Nephron (organoid): Measurements from ENCODE around the gene KLK2.

Source experiments
- H3K27ac Mint-ChIP-seq, 3 experiments: 2 replicates each; pipeline ENCODE4 v1.8.0; 2020; ENCODE audit warnings: mixed read lengths in 3 of 3, mild to moderate bottlenecking in 2 of 3, moderate library complexity in 1 of 3
- H3K27me3 Mint-ChIP-seq: 2 replicates; pipeline ENCODE4 v1.8.0; 2021; ENCODE audit warnings: low read depth, mild to moderate bottlenecking, moderate library complexity, mixed read lengths
- H3K36me3 Mint-ChIP-seq: 2 replicates; pipeline ENCODE4 v1.8.0; 2020; ENCODE audit warnings: low read depth, mixed read lengths
- H3K4me1 Mint-ChIP-seq: 2 replicates; pipeline ENCODE4 v1.8.0; 2020; ENCODE audit warnings: mixed read lengths
- H3K4me3 Mint-ChIP-seq, 3 experiments: 2 replicates each; pipeline ENCODE4 v1.8.0; 2020; ENCODE audit warnings: mild to moderate bottlenecking in 3 of 3, mixed read lengths in 3 of 3, moderate library complexity in 2 of 3
- H3K9me3 Mint-ChIP-seq: 2 replicates; pipeline ENCODE4 v1.8.0; 2020; ENCODE audit warnings: mixed read lengths
- TF ChIP-seq, protein P1 (sequence below), 3 experiments: fragments of 200-600 bp; sonication (generic); IDR thresholded peaks; one replicate each; pipeline ENCODE4 v1.5.0; 2021; ENCODE audit warnings: antibody characterized with exemption in 3 of 3; ENCODE audit not compliant: unreplicated experiment in 3 of 3

KLK2 gene

DNA sequence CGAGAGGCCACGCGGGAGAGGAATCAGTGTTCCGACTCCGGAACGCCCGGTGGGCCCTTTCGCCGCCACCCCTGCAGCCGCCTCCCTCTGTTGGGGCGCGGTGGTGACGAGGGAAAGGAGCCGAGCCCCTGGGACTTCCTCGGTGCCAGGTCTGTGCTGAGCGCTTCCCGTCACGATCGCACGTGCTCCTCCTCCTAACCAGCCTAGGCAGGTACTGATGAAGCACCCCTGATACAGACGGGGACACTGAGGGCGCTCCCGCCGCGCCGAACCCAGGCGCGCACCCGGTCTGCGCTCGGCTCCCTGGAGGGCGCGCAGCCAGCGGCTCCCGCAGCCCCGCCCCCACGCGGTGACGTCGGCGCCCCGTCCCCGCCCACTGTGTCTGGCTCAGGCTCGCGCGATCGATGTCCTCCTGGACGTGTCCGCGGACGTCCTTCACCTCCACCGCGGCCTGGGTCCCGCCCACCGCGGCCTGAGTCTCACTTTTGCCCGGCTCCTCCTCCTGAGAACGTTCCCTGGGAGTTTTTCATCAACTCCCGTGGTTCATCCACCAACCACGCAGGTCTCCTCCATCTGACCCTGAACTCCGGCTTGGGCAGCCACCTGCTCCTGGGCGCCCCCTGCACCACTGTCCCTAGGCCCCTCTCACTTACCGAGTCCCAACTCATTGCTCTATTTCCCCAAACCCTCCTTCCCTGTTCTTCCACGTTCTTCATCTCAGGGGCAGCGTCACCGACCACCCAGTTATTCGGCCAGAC is 37.3 kb upstream of the KLK2 start:
- TF ChIP-seq, protein P1, sequence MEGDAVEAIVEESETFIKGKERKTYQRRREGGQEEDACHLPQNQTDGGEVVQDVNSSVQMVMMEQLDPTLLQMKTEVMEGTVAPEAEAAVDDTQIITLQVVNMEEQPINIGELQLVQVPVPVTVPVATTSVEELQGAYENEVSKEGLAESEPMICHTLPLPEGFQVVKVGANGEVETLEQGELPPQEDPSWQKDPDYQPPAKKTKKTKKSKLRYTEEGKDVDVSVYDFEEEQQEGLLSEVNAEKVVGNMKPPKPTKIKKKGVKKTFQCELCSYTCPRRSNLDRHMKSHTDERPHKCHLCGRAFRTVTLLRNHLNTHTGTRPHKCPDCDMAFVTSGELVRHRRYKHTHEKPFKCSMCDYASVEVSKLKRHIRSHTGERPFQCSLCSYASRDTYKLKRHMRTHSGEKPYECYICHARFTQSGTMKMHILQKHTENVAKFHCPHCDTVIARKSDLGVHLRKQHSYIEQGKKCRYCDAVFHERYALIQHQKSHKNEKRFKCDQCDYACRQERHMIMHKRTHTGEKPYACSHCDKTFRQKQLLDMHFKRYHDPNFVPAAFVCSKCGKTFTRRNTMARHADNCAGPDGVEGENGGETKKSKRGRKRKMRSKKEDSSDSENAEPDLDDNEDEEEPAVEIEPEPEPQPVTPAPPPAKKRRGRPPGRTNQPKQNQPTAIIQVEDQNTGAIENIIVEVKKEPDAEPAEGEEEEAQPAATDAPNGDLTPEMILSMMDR (IDR thresholded peaks at IDR 0.05; ENCODE audit: unreplicated experiment in 3 of 3), result no peak
- no peaks in the 10 kb centered on the region for H3K4me1 Mint-ChIP-seq
- H3K9me3 Mint-ChIP-seq, result no peaks in the 10 kb centered on the region
- peaks cover 51% of the 10 kb centered on the region for H3K27me3 Mint-ChIP-seq
- H3K27ac Mint-ChIP-seq, result peak overlapping the region in 1 of 3 experiments; percentile 63
- no peaks in the 10 kb centered on the region for H3K36me3 Mint-ChIP-seq
- H3K4me3 Mint-ChIP-seq, result peak overlapping the region; percentile 85 to 90 (median 88)

DNA sequence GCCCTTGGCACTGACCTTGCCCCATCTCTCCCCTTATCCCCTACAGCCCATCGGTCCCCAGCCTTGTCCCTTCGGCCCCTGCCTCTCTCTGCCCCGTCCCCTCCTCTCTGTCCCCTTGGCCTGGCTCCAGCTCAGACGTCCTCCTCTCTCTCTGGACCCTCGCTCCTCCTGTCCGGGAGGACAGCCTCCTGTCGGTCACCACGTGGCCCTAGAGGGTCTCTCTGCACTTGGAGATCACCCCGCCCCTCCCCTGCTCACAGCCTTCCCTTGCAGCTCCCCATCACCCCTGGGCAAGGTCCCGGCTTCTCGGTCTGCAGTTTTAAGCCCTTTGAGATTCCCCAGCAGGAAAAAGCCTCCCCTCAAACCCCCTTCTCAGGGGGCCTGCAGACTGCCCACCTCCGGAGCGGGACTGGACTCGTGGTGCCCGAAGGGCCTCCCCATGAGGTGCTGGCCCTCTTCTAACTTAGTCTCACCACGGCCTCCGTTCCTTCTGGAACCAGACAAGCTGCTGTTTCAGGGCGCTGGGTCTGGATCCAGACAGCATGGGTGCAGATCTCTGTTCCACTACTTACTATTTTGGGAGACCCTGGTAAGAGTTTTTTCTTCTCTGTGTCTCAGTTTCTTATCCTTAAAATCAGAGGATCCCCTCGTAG is 36.6 kb upstream of the KLK2 start:
- TF ChIP-seq, protein P1 (IDR thresholded peaks at IDR 0.05; ENCODE audit: unreplicated experiment in 3 of 3), result no peak
- H3K4me3 Mint-ChIP-seq, result peak overlapping the region; percentile 85 to 90 (median 88)
- H3K27me3 Mint-ChIP-seq, result peaks cover 58% of the 10 kb centered on the region
- H3K9me3 Mint-ChIP-seq, result peaks cover 3% of the 10 kb centered on the region
- no peaks in the 10 kb centered on the region for H3K4me1 Mint-ChIP-seq
- H3K27ac Mint-ChIP-seq, result peak overlapping the region in 1 of 3 experiments; percentile 63
- H3K36me3 Mint-ChIP-seq, result no peaks in the 10 kb centered on the region

DNA sequence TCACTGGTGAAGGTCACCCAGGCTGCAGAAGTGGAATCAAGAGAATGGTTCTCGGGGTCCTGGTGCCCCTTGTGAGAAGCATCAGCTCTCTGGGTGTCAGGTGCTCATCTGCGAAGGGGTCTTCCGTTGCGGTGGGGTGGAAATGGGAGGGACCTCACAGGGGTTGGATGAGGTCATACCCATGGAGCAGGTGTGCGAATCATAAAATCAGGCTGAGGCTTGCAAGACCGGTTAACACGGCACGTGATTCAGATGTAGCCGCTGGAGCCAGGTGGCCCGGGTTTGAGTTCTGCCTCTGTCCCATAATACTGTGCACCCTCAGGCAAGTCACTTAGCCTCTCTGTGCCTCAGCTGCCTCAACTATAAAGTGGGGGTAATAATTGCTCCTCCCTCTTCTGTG is 35.9 kb upstream of the KLK2 start:
- H3K27ac Mint-ChIP-seq, result no peak overlapping the region
- TF ChIP-seq, protein P1 (IDR thresholded peaks at IDR 0.05; ENCODE audit: unreplicated experiment in 3 of 3), result no peak

DNA sequence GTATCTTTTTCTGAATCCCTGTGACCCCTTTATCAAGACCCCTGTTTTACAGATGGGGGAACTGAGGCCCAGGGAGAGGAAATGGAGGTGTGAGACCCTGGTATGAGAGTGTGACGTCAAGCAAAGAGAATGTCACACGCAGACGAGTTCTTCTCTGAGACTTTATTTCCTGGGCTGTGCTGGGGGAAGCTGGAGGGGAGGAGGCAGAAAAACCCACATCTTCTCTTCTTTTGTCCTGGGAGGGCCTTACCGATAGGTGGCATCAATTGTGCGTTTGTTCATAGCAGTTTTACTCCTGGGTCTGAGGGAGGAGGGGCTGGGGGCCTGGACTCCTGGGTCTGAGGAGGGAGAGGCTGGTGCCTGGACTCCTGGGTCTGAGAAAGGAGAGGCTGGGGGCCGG is 35.0 kb upstream of the KLK2 start:
- H3K27me3 Mint-ChIP-seq, result peaks cover 62% of the 10 kb centered on the region
- no peaks in the 10 kb centered on the region for H3K36me3 Mint-ChIP-seq
- H3K4me3 Mint-ChIP-seq, result peak overlapping the region; percentile 36 to 69 (median 56)
- no peaks in the 10 kb centered on the region for H3K4me1 Mint-ChIP-seq
- H3K9me3 Mint-ChIP-seq, result peaks cover 9% of the 10 kb centered on the region
- H3K27ac Mint-ChIP-seq, result no peak overlapping the region
- TF ChIP-seq, protein P1 (IDR thresholded peaks at IDR 0.05; ENCODE audit: unreplicated experiment in 3 of 3), result no peak

More for the DNA sequence above, 35.9 kb upstream of the KLK2 start:
- H3K36me3 Mint-ChIP-seq, result no peaks in the 10 kb centered on the region
- H3K27me3 Mint-ChIP-seq, result peaks cover 62% of the 10 kb centered on the region
- H3K4me1 Mint-ChIP-seq, result no peaks in the 10 kb centered on the region
- H3K9me3 Mint-ChIP-seq, result peaks cover 7% of the 10 kb centered on the region
- peak overlapping the region; percentile 85 to 90 (median 88) for H3K4me3 Mint-ChIP-seq

DNA sequence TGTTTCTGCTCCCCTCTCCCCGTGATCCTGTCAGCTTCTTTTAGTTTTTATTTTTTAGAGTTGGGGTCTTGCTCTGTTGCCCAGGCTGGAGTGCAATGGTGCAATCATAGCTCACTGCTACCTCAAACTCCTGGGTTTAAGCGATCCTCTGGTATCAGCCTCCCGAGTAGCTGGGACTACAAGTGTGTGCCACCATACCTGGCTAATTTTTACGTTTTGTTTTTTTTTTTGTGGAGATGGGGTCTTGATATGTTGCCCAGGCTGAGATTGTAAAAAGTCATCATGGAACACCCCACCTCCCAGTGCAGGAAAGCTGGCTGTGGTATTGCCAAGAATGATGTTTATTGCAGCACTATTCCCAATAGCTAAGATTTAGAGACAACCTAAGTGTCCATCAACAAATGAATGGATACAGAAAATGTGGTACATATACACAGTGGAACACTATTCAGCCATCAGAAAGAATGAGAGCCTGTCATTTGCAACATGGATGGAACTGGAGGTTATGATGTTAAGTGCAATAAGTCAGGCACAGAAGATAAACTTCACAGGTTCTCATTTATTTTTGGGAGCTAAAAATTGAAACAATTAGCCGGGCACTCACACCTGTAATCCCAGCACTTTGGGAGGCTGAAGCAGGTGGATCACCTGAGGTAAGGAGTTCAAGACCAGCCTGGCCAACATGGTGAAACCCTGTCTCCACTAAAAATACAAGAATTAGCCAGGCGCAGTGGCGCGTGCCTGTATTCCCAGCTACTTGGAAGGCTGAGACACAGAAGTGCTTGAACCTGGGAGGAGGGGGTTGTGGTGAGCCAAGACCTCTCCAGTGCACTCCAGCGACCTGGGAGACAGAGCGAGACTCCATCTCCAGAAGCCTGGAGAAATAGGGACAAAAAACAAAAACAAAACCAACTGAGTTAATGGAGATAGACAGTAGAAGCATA is 33.3 kb upstream of the KLK2 start:
- Mint-ChIP-seq H3K27ac (no peak overlapping the region), H3K4me3 (no peak overlapping the region), H3K9me3 (peaks cover 21% of the 10 kb centered on the region), H3K36me3 (no peaks in the 10 kb centered on the region), H3K27me3 (peaks cover 69% of the 10 kb centered on the region), H3K4me1 (no peaks in the 10 kb centered on the region)
- TF ChIP-seq, protein P1 (IDR thresholded peaks at IDR 0.05; ENCODE audit: unreplicated experiment in 3 of 3), result no peak
